Breast epithelium (tissue), 3 donors: ENCODE data around the gene PMPCA.

Source experiments
- POLR2A ChIP-seq: fragments of 450-650 bp; IDR thresholded peaks from one replicate; pipeline ENCODE4 v1.6.1; 2016; ENCODE audit warnings: antibody characterized with exemption, mild to moderate bottlenecking, moderate library complexity
- POLR2AphosphoS5 ChIP-seq, 3 donors: sonication (generic); formaldehyde crosslinking; IDR thresholded peaks; one replicate each; pipeline ENCODE4 v1.6.1; 2017; ENCODE audit warnings: antibody characterized with exemption in 3 of 3

GRCh38 chr9:136424750-136425362 lies 14.4 kb downstream of the PMPCA start:
- no peak for TF ChIP-seq POLR2A
- no peak for TF ChIP-seq POLR2AphosphoS5 (IDR thresholded peaks at IDR 0.05)
